ENCODE data around the gene ATG4C. TPM values are rescaled to one million over a fixed set of nuclear protein-coding genes. Genes with fewer than 3 reads are reported as not detected.
"Not testable (repeated sequence)": the region's sequence is repeated elsewhere in the genome, so short reads cannot be mapped to it uniquely, and the experiment has no call there.

The ATG4C gene
- total and polyA plus RNA-seq, 2 of the 13 experiments (the other 11 are each of a cell fraction or from before 2014, with no cell fraction given), result 4.0 to 11.2 TPM

GRCh38 chr1:62826901-62827300, 43.0 kb downstream of the ATG4C start (continued):
- TF ChIP-seq, protein P1, sequence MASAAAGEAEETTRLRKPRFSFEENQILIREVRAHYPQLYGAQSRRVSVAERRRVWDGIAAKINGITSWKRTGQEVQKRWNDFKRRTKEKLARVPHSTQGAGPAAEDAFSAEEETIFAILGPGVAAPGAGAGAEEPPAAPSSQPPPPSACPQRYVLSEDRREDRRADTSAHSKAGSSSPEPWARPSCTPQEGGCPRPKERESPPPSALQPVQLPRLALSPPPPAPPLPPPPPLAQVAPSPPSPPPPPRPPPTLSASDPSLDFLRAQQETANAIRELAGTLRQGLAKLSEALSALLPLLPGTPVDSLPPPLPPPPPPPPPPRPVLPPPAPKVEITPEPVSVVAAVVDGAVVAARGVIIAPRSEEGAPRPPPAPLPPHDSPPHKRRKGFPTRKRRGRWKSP (CRISPR knock-in tag; IDR thresholded peaks at IDR 0.05), result no peak

DNA sequence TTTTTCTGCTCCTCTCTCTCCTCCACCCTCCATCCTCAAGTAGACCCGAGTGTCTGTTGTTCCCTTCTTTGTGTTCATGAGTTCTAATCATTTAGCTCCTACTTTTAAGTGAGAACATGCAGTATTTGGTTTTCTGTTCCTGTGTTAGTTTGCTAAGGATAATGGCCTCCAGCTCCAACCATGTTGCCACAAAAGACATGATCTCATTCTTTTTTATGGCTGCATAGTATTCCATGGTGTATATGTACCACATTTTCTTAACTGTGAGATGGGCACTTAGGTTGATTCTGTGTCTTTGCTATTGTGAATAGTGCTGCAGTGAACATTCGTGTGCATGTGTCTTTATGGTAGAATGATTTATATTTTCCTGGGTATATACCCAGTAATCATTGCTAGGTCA, 43.9 kb downstream of the ATG4C start:
- H2AFZ ChIP-seq (ENCODE audit: low read length); CTCF ChIA-PET (ENCODE audit: low intra/inter-chr PET ratio, low total read pairs); H4K20me1 ChIP-seq (ENCODE audit: insufficient read depth, low read length); H3K4me2 ChIP-seq (ENCODE audit: low read depth, low read length); BruUV-seq (replicated peaks); FAIRE-seq; POLR2A ChIA-PET; H3K9ac ChIP-seq (ENCODE audit: insufficient read depth, low read depth, low read length); H3K9me3 ChIP-seq (ENCODE audit: low read length); H3K79me2 ChIP-seq (ENCODE audit: insufficient read depth, low read length); H3K27me3 ChIP-seq (ENCODE audit: control insufficient read depth in 1 of 2, insufficient read depth in 2 of 2, low read length in 2 of 2); H3K4me3 ChIP-seq (replicated peaks in 1 of 3; ENCODE audit: insufficient read depth in 1 of 3, low read depth in 2 of 3, low read length in 3 of 3); intact Hi-C loops (cut with micrococcal nuclease; ENCODE audit: unreplicated experiment); H3K4me1 ChIP-seq (ENCODE audit: insufficient read depth, low read length); DNase-seq (ENCODE audit: low spot score); H3K36me3 ChIP-seq (replicated peaks in 1 of 2; ENCODE audit: control insufficient read depth in 1 of 2, insufficient read depth in 2 of 2, low read length in 2 of 2); ATAC-seq; H3K27ac ChIP-seq (ENCODE audit: extremely low read length, insufficient read depth, low read length): not testable (repeated sequence)
- in situ Hi-C loops (cut with HindIII; ENCODE audit: extremely low pct_ligation_motif_present, low pct_unique_long_range_greater_than_20kb), result loop anchor here (25.0 kb wide), 1 partner anchor 310 kb away; no protein-coding TSS in a partner anchor
- 96% methylated on average over 2 of the region's 2 CpGs for WGBS (ENCODE audit: low lambda C conversion rate)

- Histone ChIP-seq H3K27me3 (ENCODE audit: control insufficient read depth in 1 of 2, insufficient read depth in 2 of 2, low read length in 2 of 2) (no peaks in the 10 kb centered on the region; a peak in 1 of 5 replicates), H4K20me1 (ENCODE audit: insufficient read depth, low read length) (no peaks in the 10 kb centered on the region), H3K36me3 (replicated peaks in 1 of 2; ENCODE audit: control insufficient read depth in 1 of 2, insufficient read depth in 2 of 2, low read length in 2 of 2) (0 out of 5 replicates have a peak, but pooled peaks cover 0 to 3% of the 10 kb centered on the region in 2 experiments), H3K4me2 (ENCODE audit: low read depth, low read length) (no peak overlapping the region), H2AFZ (ENCODE audit: low read length) (no peak overlapping the region), H3K9ac (ENCODE audit: insufficient read depth, low read depth, low read length) (no peak overlapping the region), H3K4me1 (ENCODE audit: insufficient read depth, low read length) (no peaks in the 10 kb centered on the region), H3K27ac (ENCODE audit: extremely low read length, insufficient read depth, low read length) (no peak overlapping the region), H3K9me3 (ENCODE audit: low read length) (no peaks in the 10 kb centered on the region), H3K4me3 (replicated peaks in 1 of 3; ENCODE audit: insufficient read depth in 1 of 3, low read depth in 2 of 3, low read length in 3 of 3) (no peak overlapping the region), H3K79me2 (ENCODE audit: insufficient read depth, low read length) (no peaks in the 10 kb centered on the region)
- BruUV-seq (replicated peaks), result no TSS peak
- ChIA-PET POLR2A (no interaction called here), CTCF (ENCODE audit: low intra/inter-chr PET ratio, low total read pairs) (no interaction called here)
- in situ Hi-C loops (cut with HindIII; ENCODE audit: extremely low pct_ligation_motif_present, low pct_unique_long_range_greater_than_20kb), result loop anchor here (25.0 kb wide), 1 partner anchor 305 kb away; no protein-coding TSS in a partner anchor
- 82% methylated on average over 5 of the region's 5 CpGs for WGBS (ENCODE audit: low lambda C conversion rate)
- no peak for FAIRE-seq
- no peak for ATAC-seq
- intact Hi-C loops (cut with micrococcal nuclease; ENCODE audit: unreplicated experiment), result no loop called here
- no peak for DNase-seq (ENCODE audit: low spot score)
- TF ChIP-seq MATR3 (CRISPR knock-in tag; IDR thresholded peaks at IDR 0.05), result no peak
- TF ChIP-seq ZNF253 (CRISPR knock-in tag; IDR thresholded peaks at IDR 0.05; ENCODE audit: borderline replicate concordance), result no peak
- TF ChIP-seq, protein P2, sequence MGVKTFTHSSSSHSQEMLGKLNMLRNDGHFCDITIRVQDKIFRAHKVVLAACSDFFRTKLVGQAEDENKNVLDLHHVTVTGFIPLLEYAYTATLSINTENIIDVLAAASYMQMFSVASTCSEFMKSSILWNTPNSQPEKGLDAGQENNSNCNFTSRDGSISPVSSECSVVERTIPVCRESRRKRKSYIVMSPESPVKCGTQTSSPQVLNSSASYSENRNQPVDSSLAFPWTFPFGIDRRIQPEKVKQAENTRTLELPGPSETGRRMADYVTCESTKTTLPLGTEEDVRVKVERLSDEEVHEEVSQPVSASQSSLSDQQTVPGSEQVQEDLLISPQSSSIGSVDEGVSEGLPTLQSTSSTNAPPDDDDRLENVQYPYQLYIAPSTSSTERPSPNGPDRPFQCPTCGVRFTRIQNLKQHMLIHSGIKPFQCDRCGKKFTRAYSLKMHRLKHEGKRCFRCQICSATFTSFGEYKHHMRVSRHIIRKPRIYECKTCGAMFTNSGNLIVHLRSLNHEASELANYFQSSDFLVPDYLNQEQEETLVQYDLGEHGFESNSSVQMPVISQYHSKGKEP (CRISPR knock-in tag; IDR thresholded peaks at IDR 0.05), result no peak
- no peak for TF ChIP-seq NR1H2 (CRISPR knock-in tag; IDR thresholded peaks at IDR 0.05; ENCODE audit: borderline replicate concordance, low read depth)
- no peak for TF ChIP-seq ZFYVE20 (CRISPR knock-in tag; IDR thresholded peaks at IDR 0.05; ENCODE audit: borderline replicate concordance, low read depth)
- TF ChIP-seq, protein P3, sequence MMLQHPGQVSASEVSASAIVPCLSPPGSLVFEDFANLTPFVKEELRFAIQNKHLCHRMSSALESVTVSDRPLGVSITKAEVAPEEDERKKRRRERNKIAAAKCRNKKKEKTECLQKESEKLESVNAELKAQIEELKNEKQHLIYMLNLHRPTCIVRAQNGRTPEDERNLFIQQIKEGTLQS (CRISPR knock-in tag; IDR thresholded peaks at IDR 0.05), result no peak
- no peak for TF ChIP-seq NAIF1 (CRISPR knock-in tag; IDR thresholded peaks at IDR 0.05; ENCODE audit: borderline replicate concordance)
- TF ChIP-seq ZNF737 (CRISPR knock-in tag; IDR thresholded peaks at IDR 0.05; ENCODE audit: borderline replicate concordance), result no peak
- no peak for TF ChIP-seq MEF2D (CRISPR knock-in tag; IDR thresholded peaks at IDR 0.05)
- TF ChIP-seq KMT2B (CRISPR knock-in tag; IDR thresholded peaks at IDR 0.05), result no peak
- no peak for TF ChIP-seq ARID3A (IDR thresholded peaks at IDR 0.05; ENCODE audit: low read depth, low read length)
These were observed 48.3 kb downstream of the ATG4C start for GRCh38 chr1:62832276-62832675.
